ENCODE measurements around the gene EML4.

DNA sequence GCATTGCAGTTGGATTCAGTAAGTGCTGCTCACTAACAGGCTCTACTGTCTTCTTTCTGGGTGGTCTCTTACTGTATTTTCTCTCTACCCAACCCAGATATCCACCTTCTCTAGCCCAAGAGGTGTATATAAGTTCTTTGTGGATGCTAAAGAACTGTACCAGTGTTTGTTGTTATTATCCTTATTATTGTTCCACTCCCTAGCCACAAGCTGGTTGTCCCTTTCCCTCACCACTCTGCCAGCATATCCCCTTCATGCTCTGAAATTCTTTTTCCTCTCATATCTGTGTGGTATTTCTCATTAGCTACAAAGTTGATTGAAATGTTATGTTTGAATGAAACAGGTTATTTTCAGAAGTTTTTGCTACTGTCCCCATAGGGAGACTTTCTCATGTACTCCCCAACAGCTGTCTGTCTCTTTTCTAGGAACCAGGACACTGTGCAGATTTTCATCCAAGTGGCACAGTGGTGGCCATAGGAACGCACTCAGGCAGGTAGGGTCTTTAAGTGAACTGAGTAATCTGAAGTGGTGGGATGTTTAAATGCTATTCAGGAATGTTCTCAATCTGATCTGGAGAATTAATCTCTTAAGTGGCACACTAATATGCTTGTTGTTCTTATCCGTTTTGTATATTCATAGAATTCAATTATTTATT lies 135.0 kb downstream of the EML4 start:
- no peak for TF ChIP-seq POLR2A (IDR thresholded peaks at IDR 0.05; ENCODE audit: low read length)
- TF ChIP-seq GATA1 (IDR thresholded peaks at IDR 0.05; ENCODE audit: low read depth, low read length), result no peak
